Measurements from ENCODE around the gene SCG5.

SCG5 gene

DNA sequence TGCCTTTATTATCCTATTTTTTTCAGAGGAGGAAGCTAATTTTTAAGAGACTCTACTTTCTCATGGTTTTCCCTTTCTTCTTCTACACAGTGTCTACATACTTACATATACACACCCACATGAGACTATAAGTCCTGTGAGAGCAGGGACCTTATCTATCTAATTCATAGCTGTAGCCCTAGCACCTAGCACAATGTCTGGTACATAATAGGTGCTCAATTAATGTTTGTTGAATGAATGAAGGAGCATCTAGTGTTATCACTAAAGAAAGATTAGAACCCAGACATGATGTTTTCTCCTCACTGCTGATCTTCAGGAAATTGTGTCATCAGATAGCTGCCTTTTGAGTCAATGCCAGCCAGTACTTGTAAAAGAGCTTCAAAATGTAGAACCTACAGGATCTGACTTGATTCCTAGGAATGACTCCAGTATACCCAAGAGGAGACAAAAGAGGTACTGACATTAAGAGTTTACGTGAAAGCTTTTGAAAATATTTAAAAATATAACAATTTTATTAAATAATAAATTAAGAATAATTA, 2.5 kb downstream of the SCG5 start:
- peak; percentile 36; the same call in 2 of the 3 replicates for ATAC-seq (ENCODE audit: low read depth)
- peak overlapping the region; percentile 13 for H3K27ac ChIP-seq (ENCODE audit: poor library complexity, severe bottlenecking)
- TF ChIP-seq, protein P1, sequence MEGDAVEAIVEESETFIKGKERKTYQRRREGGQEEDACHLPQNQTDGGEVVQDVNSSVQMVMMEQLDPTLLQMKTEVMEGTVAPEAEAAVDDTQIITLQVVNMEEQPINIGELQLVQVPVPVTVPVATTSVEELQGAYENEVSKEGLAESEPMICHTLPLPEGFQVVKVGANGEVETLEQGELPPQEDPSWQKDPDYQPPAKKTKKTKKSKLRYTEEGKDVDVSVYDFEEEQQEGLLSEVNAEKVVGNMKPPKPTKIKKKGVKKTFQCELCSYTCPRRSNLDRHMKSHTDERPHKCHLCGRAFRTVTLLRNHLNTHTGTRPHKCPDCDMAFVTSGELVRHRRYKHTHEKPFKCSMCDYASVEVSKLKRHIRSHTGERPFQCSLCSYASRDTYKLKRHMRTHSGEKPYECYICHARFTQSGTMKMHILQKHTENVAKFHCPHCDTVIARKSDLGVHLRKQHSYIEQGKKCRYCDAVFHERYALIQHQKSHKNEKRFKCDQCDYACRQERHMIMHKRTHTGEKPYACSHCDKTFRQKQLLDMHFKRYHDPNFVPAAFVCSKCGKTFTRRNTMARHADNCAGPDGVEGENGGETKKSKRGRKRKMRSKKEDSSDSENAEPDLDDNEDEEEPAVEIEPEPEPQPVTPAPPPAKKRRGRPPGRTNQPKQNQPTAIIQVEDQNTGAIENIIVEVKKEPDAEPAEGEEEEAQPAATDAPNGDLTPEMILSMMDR (IDR thresholded peaks at IDR 0.05; ENCODE audit: poor library complexity, severe bottlenecking), result no peak
- H3K36me3 ChIP-seq (ENCODE audit: low read depth), result peaks cover 21% of the 10 kb centered on the region
- no peaks in the 10 kb centered on the region for H3K27me3 ChIP-seq (ENCODE audit: insufficient read depth, poor library complexity, severe bottlenecking)
- DNase-seq (ENCODE audit: low spot score), result no peak
- H3K9me3 ChIP-seq (ENCODE audit: severe bottlenecking), result no peaks in the 10 kb centered on the region
- H3K4me1 ChIP-seq (ENCODE audit: insufficient read depth, poor library complexity, severe bottlenecking), result peaks cover 16% of the 10 kb centered on the region
- H3K4me3 ChIP-seq (ENCODE audit: severe bottlenecking), result no peak overlapping the region

DNA sequence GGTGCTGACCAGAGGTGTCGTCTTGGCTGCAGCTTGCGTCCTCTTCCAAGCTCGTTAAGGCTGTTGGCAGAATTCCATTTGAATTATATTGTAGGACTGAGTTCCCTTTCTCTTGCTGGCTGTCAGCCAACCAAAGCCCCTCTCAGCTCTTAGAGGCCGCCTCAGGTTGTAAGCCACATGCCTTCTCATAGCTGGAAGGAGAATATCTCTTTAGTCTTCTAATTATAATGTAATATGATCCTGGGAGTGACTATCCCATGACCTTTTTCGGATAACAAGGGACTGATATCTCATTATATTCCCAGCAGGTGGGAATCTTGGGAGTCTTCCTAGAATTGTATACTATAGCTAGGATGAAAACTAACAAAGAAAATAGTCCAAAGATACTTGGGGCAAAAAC, 4.8 kb downstream of the SCG5 start:
- no peak for DNase-seq (ENCODE audit: low spot score)
- Histone ChIP-seq H3K36me3 (ENCODE audit: low read depth) (0 out of 2 replicates have a peak, but pooled peaks cover 3% of the 10 kb centered on the region), H3K9me3 (ENCODE audit: severe bottlenecking) (no peaks in the 10 kb centered on the region), H3K4me3 (ENCODE audit: severe bottlenecking) (no peak overlapping the region), H3K27me3 (ENCODE audit: insufficient read depth, poor library complexity, severe bottlenecking) (no peaks in the 10 kb centered on the region), H3K4me1 (ENCODE audit: insufficient read depth, poor library complexity, severe bottlenecking) (peaks cover 16% of the 10 kb centered on the region), H3K27ac (ENCODE audit: poor library complexity, severe bottlenecking) (no peak overlapping the region)
- ATAC-seq (ENCODE audit: low read depth), result no peak
- TF ChIP-seq, protein P1 (IDR thresholded peaks at IDR 0.05; ENCODE audit: poor library complexity, severe bottlenecking), result no peak

DNA sequence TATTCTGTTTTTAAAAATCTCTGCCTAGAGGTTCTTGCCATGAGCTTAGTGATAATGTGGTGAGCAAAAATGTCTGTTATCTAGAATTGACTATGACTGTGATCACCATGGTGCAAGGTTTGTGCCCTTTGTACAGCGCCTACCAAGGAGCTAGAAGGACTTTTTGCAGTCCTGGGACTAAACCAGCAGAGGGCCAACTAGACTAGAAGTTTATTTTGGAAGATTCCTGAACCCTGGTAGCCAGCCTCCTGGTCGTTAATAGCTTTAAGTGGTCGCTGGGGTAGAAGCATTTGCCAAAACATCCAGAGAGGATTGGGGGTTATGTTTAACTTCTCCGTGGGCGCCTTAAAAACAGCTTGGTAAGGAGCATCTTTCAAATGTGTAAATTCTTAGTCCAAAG, 7.8 kb downstream of the SCG5 start:
- ATAC-seq (ENCODE audit: low read depth) (0 out of 3 replicates have a peak, but pooled peaks have one; percentile 25), DNase-seq (ENCODE audit: low spot score) (no peak)
- H3K36me3 ChIP-seq (ENCODE audit: low read depth), result 0 out of 2 replicates have a peak, but pooled peaks cover 3% of the 10 kb centered on the region
- no peaks in the 10 kb centered on the region for H3K9me3 ChIP-seq (ENCODE audit: severe bottlenecking)
- TF ChIP-seq, protein P1 (IDR thresholded peaks at IDR 0.05; ENCODE audit: poor library complexity, severe bottlenecking), result peak; percentile 59
- H3K27me3 ChIP-seq (ENCODE audit: insufficient read depth, poor library complexity, severe bottlenecking), result no peaks in the 10 kb centered on the region
- no peak overlapping the region for H3K27ac ChIP-seq (ENCODE audit: poor library complexity, severe bottlenecking)
- H3K4me3 ChIP-seq (ENCODE audit: severe bottlenecking), result no peak overlapping the region
- H3K4me1 ChIP-seq (ENCODE audit: insufficient read depth, poor library complexity, severe bottlenecking), result peaks cover 20% of the 10 kb centered on the region

DNA sequence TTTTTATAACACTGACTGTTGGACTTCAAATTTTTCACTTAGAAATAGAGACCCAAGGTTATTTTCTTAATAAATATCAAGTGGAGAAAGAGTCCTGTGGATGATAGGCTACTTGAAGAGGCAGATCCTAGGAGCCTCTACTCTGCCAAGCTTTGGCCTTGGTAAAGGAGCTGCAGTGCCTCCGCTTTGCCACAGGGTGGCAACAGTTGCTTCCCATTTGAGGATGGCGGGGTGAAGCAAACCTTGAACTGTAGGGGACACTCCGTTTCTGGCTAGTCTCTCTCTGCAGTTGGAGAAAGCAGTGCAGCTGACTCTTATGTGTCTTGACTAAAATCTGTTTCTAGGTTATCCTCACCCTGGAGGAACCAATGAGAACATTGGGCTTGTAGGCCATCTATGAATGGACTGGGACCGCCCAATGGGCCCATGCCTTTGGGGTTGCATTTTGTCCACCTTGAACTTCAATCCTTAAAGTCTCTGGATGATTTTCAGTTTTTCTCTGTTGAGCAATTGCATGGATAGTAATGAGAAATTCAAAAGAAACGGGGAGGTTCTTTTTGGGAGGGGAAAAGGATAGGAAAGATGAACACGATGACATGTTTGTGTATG, 9.8 kb downstream of the SCG5 start:
- Histone ChIP-seq H3K27ac (ENCODE audit: poor library complexity, severe bottlenecking) (no peak overlapping the region), H3K4me1 (ENCODE audit: insufficient read depth, poor library complexity, severe bottlenecking) (peaks cover 12% of the 10 kb centered on the region), H3K36me3 (ENCODE audit: low read depth) (0 out of 2 replicates have a peak, but pooled peaks cover 3% of the 10 kb centered on the region), H3K27me3 (ENCODE audit: insufficient read depth, poor library complexity, severe bottlenecking) (no peaks in the 10 kb centered on the region), H3K4me3 (ENCODE audit: severe bottlenecking) (no peak overlapping the region), H3K9me3 (ENCODE audit: severe bottlenecking) (no peaks in the 10 kb centered on the region)
- TF ChIP-seq, protein P1 (IDR thresholded peaks at IDR 0.05; ENCODE audit: poor library complexity, severe bottlenecking), result peak; percentile 99
- peak; percentile 85 for ATAC-seq (ENCODE audit: low read depth)
- no peak for DNase-seq (ENCODE audit: low spot score)

DNA sequence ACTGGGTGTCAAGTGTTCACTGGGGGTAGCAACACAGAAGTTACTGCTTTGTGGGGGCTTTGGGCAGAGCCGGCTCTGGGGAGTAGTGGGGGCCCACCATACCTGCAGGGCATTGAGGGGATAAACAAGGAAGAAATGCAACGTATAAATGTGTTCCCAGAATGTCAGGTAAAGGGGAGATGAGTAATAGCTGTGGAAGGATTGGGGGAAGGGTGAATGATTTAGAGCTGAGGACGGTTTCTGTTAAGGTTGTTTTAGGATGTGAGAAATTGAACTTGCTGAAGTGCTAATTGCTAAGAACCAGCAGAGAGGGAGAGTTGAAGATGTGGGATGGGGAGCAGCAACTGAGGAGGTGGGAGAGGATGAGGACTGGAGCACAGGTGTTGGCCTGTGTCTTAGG, 10.7 kb downstream of the SCG5 start:
- no peak for DNase-seq (ENCODE audit: low spot score)
- Histone ChIP-seq H3K4me1 (ENCODE audit: insufficient read depth, poor library complexity, severe bottlenecking) (peaks cover 13% of the 10 kb centered on the region), H3K27ac (ENCODE audit: poor library complexity, severe bottlenecking) (no peak overlapping the region), H3K9me3 (ENCODE audit: severe bottlenecking) (no peaks in the 10 kb centered on the region), H3K4me3 (ENCODE audit: severe bottlenecking) (no peak overlapping the region), H3K36me3 (ENCODE audit: low read depth) (0 out of 2 replicates have a peak, but pooled peaks cover 1% of the 10 kb centered on the region), H3K27me3 (ENCODE audit: insufficient read depth, poor library complexity, severe bottlenecking) (no peaks in the 10 kb centered on the region)
- peak; percentile 47 for ATAC-seq (ENCODE audit: low read depth)
- TF ChIP-seq, protein P1 (IDR thresholded peaks at IDR 0.05; ENCODE audit: poor library complexity, severe bottlenecking), result no peak

All from RWPE2 (cell line).